Fibroblast of skin of right quadriceps (primary cell): ENCODE results near the gene MEGF6.
"Not testable (repeated sequence)": the region's sequence is repeated elsewhere in the genome, so short reads cannot be mapped to it uniquely, and the experiment has no call there.

Source experiments
- DNase-seq: peaks from one replicate; pipeline ENCODE4 v3.0.0-alpha.2; 2013

Gene MEGF6

GRCh38 chr1:3625151-3625907, 14.0 kb upstream of the MEGF6 start:
- DNase-seq, result no peak

GRCh38 chr1:3624200-3625136, 13.2 kb upstream of the MEGF6 start, which contains the start of gene TPRG1L:
TPRG1L (plus strand) TSS chr1:3625015; CDS start chr1:3625073, 58 bp downstream.
- peak; percentile 94 for DNase-seq

- DNase-seq, result no peak
Observed at GRCh38 chr1:3623441-3624199, 12.3 kb upstream of the MEGF6 start.

- not testable (repeated sequence) for DNase-seq
Observed at GRCh38 chr1:3622102-3622501, 10.8 kb upstream of the MEGF6 start.

- DNase-seq, result peak; percentile 33
Observed at GRCh38 chr1:3621151-3621671, 9.9 kb upstream of the MEGF6 start.

- no peak for DNase-seq
Observed at GRCh38 chr1:3620708-3621107, 9.4 kb upstream of the MEGF6 start.

GRCh38 chr1:3618881-3619671, 7.8 kb upstream of the MEGF6 start:
- DNase-seq, result peak; percentile 71

GRCh38 chr1:3618531-3618880, 7.2 kb upstream of the MEGF6 start:
- no peak for DNase-seq

- no peak for DNase-seq
Observed at GRCh38 chr1:3617806-3618345, 6.6 kb upstream of the MEGF6 start.

- no peak for DNase-seq
Observed at GRCh38 chr1:3616861-3617260, 5.6 kb upstream of the MEGF6 start.

GRCh38 chr1:3614755-3615742, 3.7 kb upstream of the MEGF6 start:
- DNase-seq, result no peak

- DNase-seq, result no peak
Observed at GRCh38 chr1:3612123-3612522, 815 bp upstream of the MEGF6 start.

- peak; percentile 63 for DNase-seq
Observed at GRCh38 chr1:3610527-3611169, 660 bp downstream of the MEGF6 start.

- DNase-seq, result no peak
Observed at GRCh38 chr1:3609769-3610526, 1.4 kb downstream of the MEGF6 start.

GRCh38 chr1:3609016-3609768, 2.1 kb downstream of the MEGF6 start:
- no peak for DNase-seq

GRCh38 chr1:3608154-3608553, 3.2 kb downstream of the MEGF6 start:
- DNase-seq, result no peak

GRCh38 chr1:3607703-3608065, 3.6 kb downstream of the MEGF6 start:
- no peak for DNase-seq
